Neural progenitor cell (in vitro differentiated cells): ENCODE results near the gene COL9A2.

Experiments used
- CTCF ChIP-seq: fragments of 200-600 bp; sonication (generic); IDR thresholded peaks from 2 replicates; pipeline ENCODE4 v1.5.1; 2017; ENCODE audit warnings: antibody characterized with exemption, mild to moderate bottlenecking
- EZH2 ChIP-seq: fragments of 200-600 bp; sonication (generic); IDR thresholded peaks from 2 replicates; pipeline ENCODE4 v1.6.1; 2017; ENCODE audit warnings: antibody characterized with exemption, mild to moderate bottlenecking, moderate library complexity
- EZH2phosphoT487 ChIP-seq: fragments of 200-600 bp; sonication (generic); IDR thresholded peaks from 2 replicates; pipeline ENCODE4 v1.6.1; 2017; ENCODE audit warnings: antibody characterized with exemption

DNA sequence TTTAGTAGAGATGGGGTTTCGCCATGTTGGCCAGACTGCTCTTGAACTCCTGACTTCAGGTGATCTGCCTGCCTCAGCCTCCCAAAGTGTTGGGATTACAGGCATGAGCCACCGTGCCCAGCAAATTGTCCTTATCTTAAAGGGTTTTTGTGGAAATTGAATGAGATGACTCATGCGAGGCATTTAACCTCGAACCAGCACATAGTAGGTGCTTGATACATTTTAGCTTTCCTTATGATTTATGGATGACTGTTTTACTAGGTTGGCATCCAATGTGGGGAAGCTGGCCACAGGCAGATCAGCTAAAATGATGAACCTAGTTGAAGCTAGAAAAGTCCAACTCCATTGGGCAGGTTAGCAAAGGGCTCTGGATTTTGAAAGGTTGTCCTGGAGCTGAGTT lies 1.4 kb upstream of the COL9A2 start:
- no peak for TF ChIP-seq CTCF
- no peak for TF ChIP-seq EZH2
- TF ChIP-seq EZH2phosphoT487 = no peak
